Osteoblast (primary cell): Measurements from ENCODE around the gene LRRC25. TPM values are rescaled to one million over a fixed set of nuclear protein-coding genes. Genes with fewer than 3 reads are reported as not detected.

Experiments used
- DNase-seq: peaks from one replicate; pipeline ENCODE4 v3.0.0; 2011; ENCODE audit warnings: low spot score, mixed read lengths; ENCODE audit not compliant: insufficient read length; ENCODE audit errors: missing footprints
- H2AFZ ChIP-seq: 2 replicates; pipeline ENCODE4 v1.6.0; 2011; ENCODE audit warnings: mild to moderate bottlenecking, low read length
- H3K27ac ChIP-seq: 2 replicates; pipeline ENCODE4 v1.5.1; 2011; ENCODE audit warnings: mild to moderate bottlenecking, low read depth, low read length, moderate library complexity
- H3K27me3 ChIP-seq: 2 replicates; pipeline ENCODE4 v1.6.0; 2012; ENCODE audit warnings: mild to moderate bottlenecking, control low read depth, inconsistent platforms, low read length, moderate library complexity; ENCODE audit not compliant: insufficient read depth
- H3K36me3 ChIP-seq: 2 replicates; pipeline ENCODE4 v1.5.1; 2011; ENCODE audit warnings: mild to moderate bottlenecking, low read length, control low read depth, moderate library complexity; ENCODE audit not compliant: insufficient read depth
- H3K4me1 ChIP-seq: 2 replicates; pipeline ENCODE4 v1.5.1; 2011; ENCODE audit warnings: mild to moderate bottlenecking, low read length, control low read depth, moderate library complexity; ENCODE audit not compliant: insufficient read depth
- H3K4me2 ChIP-seq: 2 replicates; pipeline ENCODE4 v1.6.0; 2011; ENCODE audit warnings: mild to moderate bottlenecking, low read length; ENCODE audit not compliant: insufficient read depth
- H3K4me3 ChIP-seq: fragments of 200-600 bp; sonication (generic); 3 replicates; pipeline ENCODE4 v1.5.1; 2012; ENCODE audit warnings: mild to moderate bottlenecking, low read length, inconsistent platforms; ENCODE audit not compliant: insufficient read depth
- H3K79me2 ChIP-seq: 2 replicates; pipeline ENCODE4 v1.6.0; 2012; ENCODE audit warnings: mild to moderate bottlenecking, low read length, control low read depth, inconsistent platforms; ENCODE audit not compliant: insufficient read depth
- H3K9me3 ChIP-seq: 2 replicates; pipeline ENCODE4 v1.5.1; 2011; ENCODE audit warnings: low read depth, low read length, control low read depth
- H4K20me1 ChIP-seq: 2 replicates; pipeline ENCODE4 v1.6.0; 2012; ENCODE audit warnings: mild to moderate bottlenecking, low read length, control low read depth; ENCODE audit not compliant: insufficient read depth
- CTCF ChIP-seq: IDR thresholded peaks from 2 replicates; pipeline ENCODE4 v1.5.1; 2011; ENCODE audit warnings: mild to moderate bottlenecking, low read depth, low read length, moderate library complexity; ENCODE audit errors: extremely low read depth
- total RNA-seq: library from RNA; depleted of rRNA; stranded (reverse); fragments of >200 nt; gene quantifications from 2 replicates; pipeline ENCODE4 v1.2.3, GENCODE V29; 2012

The LRRC25 gene
- total RNA-seq, 1 donor: 1.1 TPM

GRCh38 chr19:18388100-18388959 lies 9.1 kb downstream of the LRRC25 start:
- Histone ChIP-seq H4K20me1 (no peaks in the 10 kb centered on the region), H3K79me2 (peaks cover 12% of the 10 kb centered on the region), H3K27me3 (no peaks in the 10 kb centered on the region), H3K9me3 (no peaks in the 10 kb centered on the region), H3K4me1 (peaks cover 14% of the 10 kb centered on the region), H2AFZ (peak overlapping the region; percentile 47), H3K36me3 (peaks cover 14% of the 10 kb centered on the region), H3K27ac (no peak overlapping the region), H3K4me2 (peak overlapping the region; percentile 78), H3K4me3 (peak overlapping the region; percentile 77)
- TF ChIP-seq CTCF: peak; percentile 84
- DNase-seq: peak; percentile 96

DNA sequence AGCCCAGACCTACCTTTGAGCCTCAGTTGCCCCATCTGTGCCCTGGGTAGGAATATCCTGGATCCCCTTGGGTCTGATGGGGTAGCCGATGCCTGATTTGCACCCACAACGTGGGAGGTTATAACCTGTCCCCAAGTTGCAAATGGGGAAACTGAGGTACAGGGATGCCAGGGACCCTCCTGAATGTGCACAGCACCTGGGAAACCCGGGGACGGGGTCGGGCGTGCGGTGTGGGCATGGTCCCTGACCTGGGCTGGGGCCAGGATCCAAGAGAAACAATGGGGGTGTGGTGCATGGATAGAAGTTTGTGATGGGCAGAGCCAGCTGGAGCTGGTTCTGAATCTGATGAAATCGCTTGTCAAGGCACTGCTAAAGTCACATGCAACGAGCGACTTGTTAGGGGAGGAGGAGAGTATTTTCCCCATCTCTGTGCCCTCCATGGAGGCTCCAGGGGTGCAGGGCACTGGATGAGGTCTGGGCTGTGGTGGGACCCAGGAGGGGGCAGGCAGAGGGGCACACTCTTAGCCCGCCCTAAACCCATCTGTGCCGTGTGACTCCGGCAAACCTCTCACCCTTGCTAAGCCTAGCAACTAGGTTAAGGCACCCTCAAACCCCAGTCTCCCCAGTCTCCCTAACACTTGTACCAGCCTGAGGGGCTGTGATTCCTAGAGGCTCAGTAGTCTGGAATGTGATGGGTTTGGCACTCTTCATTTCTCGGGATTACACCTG lies 10.7 kb downstream of the LRRC25 start:
- H3K27ac ChIP-seq: no peak overlapping the region
- H3K4me3 ChIP-seq: peak overlapping the region; percentile 77
- H3K79me2 ChIP-seq: peaks cover 12% of the 10 kb centered on the region
- peak; percentile 93 for DNase-seq
- no peak overlapping the region for H2AFZ ChIP-seq
- H3K4me1 ChIP-seq: peaks cover 10% of the 10 kb centered on the region
- peaks cover 14% of the 10 kb centered on the region for H3K36me3 ChIP-seq
- no peaks in the 10 kb centered on the region for H4K20me1 ChIP-seq
- no peaks in the 10 kb centered on the region for H3K9me3 ChIP-seq
- H3K27me3 ChIP-seq: no peaks in the 10 kb centered on the region
- TF ChIP-seq CTCF: no peak
- peak overlapping the region; percentile 78 for H3K4me2 ChIP-seq

- Histone ChIP-seq H3K79me2 (peaks cover 12% of the 10 kb centered on the region), H3K27ac (no peak within 1 kb of the TSS), H3K27me3 (no peaks in the 10 kb centered on the region), H3K36me3 (peaks cover 14% of the 10 kb centered on the region), H3K4me3 (peak within 1 kb of the TSS; percentile 77), H2AFZ (peak within 1 kb of the TSS; percentile 54), H3K9me3 (no peaks in the 10 kb centered on the region), H3K4me2 (peak within 1 kb of the TSS; percentile 78), H3K4me1 (peaks cover 10% of the 10 kb centered on the region), H4K20me1 (no peaks in the 10 kb centered on the region)
- peak; percentile 94 for DNase-seq
- TF ChIP-seq CTCF: peak; percentile 58
These were observed 11.5 kb downstream of the LRRC25 start, which contains the start of gene GDF15 for GRCh38 chr19:18385675-18386542. Gene GDF15 (plus strand): TSS chr19:18386158. CDS start chr19:18386190, 32 bp downstream.
